Measurements from ENCODE around the gene DNAJC4. TPM values are rescaled to one million over a fixed set of nuclear protein-coding genes. Genes with fewer than 3 reads are reported as not detected.
A peak's percentile ranks its signal among the peaks of the same experiment; 100 is the strongest.

DNAJC4 gene
- total and polyA plus RNA-seq, 2 experiments from 2014 or later: 79.9 to 132 TPM

GRCh38 chr11:64237484-64237951 is 7.2 kb downstream of the DNAJC4 start:
- Histone ChIP-seq H3K27me3 (no peaks in the 10 kb centered on the region), H3K4me3 (no peak overlapping the region), H3K9me3 (ENCODE audit: low read depth) (no peaks in the 10 kb centered on the region), H3K27ac (no peak overlapping the region), H3K36me3 (peaks cover 3% of the 10 kb centered on the region), H3K4me1 (ENCODE audit: low read depth) (peaks cover 11% of the 10 kb centered on the region)
- no peak for TF ChIP-seq CTCF (IDR thresholded peaks at IDR 0.05; ENCODE audit: low read depth, low read length)
- no peak for DNase-seq (ENCODE audit: low read depth in 1 of 2, low spot score in 1 of 2)

- Histone ChIP-seq H3K4me3 (no peak overlapping the region), H3K9me3 (ENCODE audit: low read depth) (no peaks in the 10 kb centered on the region), H3K36me3 (peaks cover 3% of the 10 kb centered on the region), H3K27ac (no peak overlapping the region), H3K27me3 (no peaks in the 10 kb centered on the region), H3K4me1 (ENCODE audit: low read depth) (peaks cover 11% of the 10 kb centered on the region)
- no peak for TF ChIP-seq CTCF (IDR thresholded peaks at IDR 0.05; ENCODE audit: low read depth, low read length)
- DNase-seq (ENCODE audit: low read depth in 1 of 2, low spot score in 1 of 2): no peak
These were observed 7.7 kb downstream of the DNAJC4 start for GRCh38 chr11:64238076-64238475.

GRCh38 chr11:64238999-64239398 is 8.7 kb downstream of the DNAJC4 start:
- Histone ChIP-seq H3K4me1 (ENCODE audit: low read depth) (peaks cover 5% of the 10 kb centered on the region), H3K9me3 (ENCODE audit: low read depth) (no peaks in the 10 kb centered on the region), H3K27ac (no peak overlapping the region), H3K27me3 (no peaks in the 10 kb centered on the region), H3K36me3 (peaks cover 3% of the 10 kb centered on the region), H3K4me3 (no peak overlapping the region)
- no peak for DNase-seq (ENCODE audit: low read depth in 1 of 2, low spot score in 1 of 2)
- no peak for TF ChIP-seq CTCF (IDR thresholded peaks at IDR 0.05; ENCODE audit: low read depth, low read length)

- H3K27me3 ChIP-seq: no peaks in the 10 kb centered on the region
- TF ChIP-seq CTCF (IDR thresholded peaks at IDR 0.05; ENCODE audit: low read depth, low read length): no peak
- peak overlapping the region; percentile 96 for H3K27ac ChIP-seq
- H3K9me3 ChIP-seq (ENCODE audit: low read depth): no peaks in the 10 kb centered on the region
- H3K36me3 ChIP-seq: peaks cover 3% of the 10 kb centered on the region
- peaks cover 5% of the 10 kb centered on the region for H3K4me1 ChIP-seq (ENCODE audit: low read depth)
- H3K4me3 ChIP-seq: peak overlapping the region; percentile 86
- DNase-seq (ENCODE audit: low read depth in 1 of 2, low spot score in 1 of 2): no peak
These were observed 9.5 kb downstream of the DNAJC4 start for GRCh38 chr11:64239662-64240434.

GRCh38 chr11:64240435-64241240 is 10.3 kb downstream of the DNAJC4 start, which contains the start of gene FKBP2:
TSS of gene FKBP2 (plus strand) at chr11:64241095. CDS start at chr11:64242388, 1,293 bp downstream.
- Histone ChIP-seq H3K9me3 (ENCODE audit: low read depth) (no peaks in the 10 kb centered on the region), H3K4me3 (peak within 1 kb of the TSS; percentile 86), H3K27me3 (no peaks in the 10 kb centered on the region), H3K36me3 (peaks cover 3% of the 10 kb centered on the region), H3K27ac (peak within 1 kb of the TSS; percentile 96), H3K4me1 (ENCODE audit: low read depth) (peaks cover 5% of the 10 kb centered on the region)
- peak; percentile 99 for DNase-seq (ENCODE audit: low read depth in 1 of 2, low spot score in 1 of 2)
- no peak for TF ChIP-seq CTCF (IDR thresholded peaks at IDR 0.05; ENCODE audit: low read depth, low read length)
